WTC11 (cell line): ENCODE data around the gene BRIX1. TPM values are rescaled to one million over a fixed set of nuclear protein-coding genes. Genes with fewer than 3 reads are reported as not detected.

ENCODE experiments used
- ATAC-seq: fragments of 200-7000 bp; cut with Tn5 transposase; 2 replicates; pipeline ENCODE4 v1.10.0; 2021; ENCODE audit warnings: mild to moderate bottlenecking, moderate library complexity
- CTCF ChIA-PET: fragments of 300-600 bp; sonication (Branson Sonifier 250); formaldehyde crosslinking; loops from one replicate; lab custom pipeline; 2021; ENCODE audit warnings: antibody characterized with exemption; lab: Charles Lee
- POLR2A ChIA-PET: fragments of 350-600 bp; sonication (Branson Sonifier 250); formaldehyde crosslinking; loops from one replicate; lab custom pipeline; 2021; ENCODE audit warnings: antibody characterized with exemption; lab: Charles Lee
- DNase-seq: peaks from one replicate; pipeline ENCODE4 v3.0.0; 2021; ENCODE audit warnings: low spot score
- H3K27ac Mint-ChIP-seq: 2 replicates; pipeline ENCODE4 v1.8.0; 2021; ENCODE audit warnings: mixed read lengths
- H3K27me3 Mint-ChIP-seq: 2 replicates; pipeline ENCODE4 v1.8.0; 2021; ENCODE audit warnings: low read depth, mild to moderate bottlenecking, moderate library complexity, mixed read lengths
- H3K36me3 Mint-ChIP-seq: 2 replicates; pipeline ENCODE4 v1.8.0; 2021; ENCODE audit warnings: mixed read lengths
- H3K4me1 Mint-ChIP-seq: 2 replicates; pipeline ENCODE4 v1.8.0; 2022; ENCODE audit warnings: mixed read lengths
- H3K4me3 Mint-ChIP-seq: 2 replicates; pipeline ENCODE4 v1.8.0; 2021; ENCODE audit warnings: mild to moderate bottlenecking, moderate library complexity, mixed read lengths
- H3K9me3 Mint-ChIP-seq: 2 replicates; pipeline ENCODE4 v1.8.0; 2021; ENCODE audit warnings: mixed read lengths
- ESRRA ChIP-seq: sonication (generic); formaldehyde crosslinking; IDR thresholded peaks from 2 replicates; pipeline ENCODE4 v1.8.1; 2022; ENCODE audit warnings: mild to moderate bottlenecking, missing genetic modification reagents, borderline replicate concordance
- ETV6 ChIP-seq: sonication (generic); formaldehyde crosslinking; IDR thresholded peaks from 2 replicates; pipeline ENCODE4 v1.8.1; 2022; ENCODE audit warnings: mild to moderate bottlenecking, missing genetic modification reagents
- GTF2I ChIP-seq: fragments of 250-450 bp; sonication (Bioruptor Pico); conservative IDR thresholded peaks from 2 replicates; pipeline ENCODE4 v1.4.0; 2021; ENCODE audit warnings: mild to moderate bottlenecking
- IRF2 ChIP-seq: sonication (generic); formaldehyde crosslinking; IDR thresholded peaks from 2 replicates; pipeline ENCODE4 v1.8.0; 2022; ENCODE audit warnings: low read depth, missing genetic modification reagents, borderline replicate concordance
- JUN ChIP-seq: sonication (generic); formaldehyde crosslinking; IDR thresholded peaks from 2 replicates; pipeline ENCODE4 v1.8.0; 2023; ENCODE audit warnings: mild to moderate bottlenecking, missing genetic modification reagents
- MYBL2 ChIP-seq: sonication (generic); formaldehyde crosslinking; IDR thresholded peaks from 2 replicates; pipeline ENCODE4 v1.8.1; 2023; ENCODE audit warnings: mild to moderate bottlenecking, moderate library complexity, missing genetic modification reagents
- NFE2L1 ChIP-seq: sonication (generic); formaldehyde crosslinking; IDR thresholded peaks from 2 replicates; pipeline ENCODE4 v1.8.1; 2023; ENCODE audit warnings: missing genetic modification reagents
- NFYB ChIP-seq: sonication (generic); formaldehyde crosslinking; conservative IDR thresholded peaks from 2 replicates; pipeline ENCODE4 v1.8.0; 2022; ENCODE audit warnings: low read depth, missing genetic modification reagents
- RORB ChIP-seq: fragments of 250-450 bp; sonication (Bioruptor Pico); IDR thresholded peaks from 2 replicates; pipeline ENCODE4 v1.9.0; 2021; ENCODE audit warnings: mild to moderate bottlenecking
- SMAD3 ChIP-seq: sonication (generic); formaldehyde crosslinking; IDR thresholded peaks from 2 replicates; pipeline ENCODE4 v1.8.0; 2022; ENCODE audit warnings: missing genetic modification reagents, mild to moderate bottlenecking, borderline replicate concordance
- SMAD4 ChIP-seq: sonication (generic); formaldehyde crosslinking; IDR thresholded peaks from 2 replicates; pipeline ENCODE4 v1.8.0; 2022; ENCODE audit warnings: mild to moderate bottlenecking, missing genetic modification reagents
- SOX15 ChIP-seq: fragments of 250-450 bp; sonication (Bioruptor Pico); IDR thresholded peaks from 2 replicates; pipeline ENCODE4 v1.9.0; 2021; ENCODE audit warnings: mild to moderate bottlenecking
- TCF7 ChIP-seq: sonication (generic); formaldehyde crosslinking; IDR thresholded peaks from 2 replicates; pipeline ENCODE4 v1.8.0; 2022; ENCODE audit warnings: mild to moderate bottlenecking, low read depth, missing genetic modification reagents, moderate library complexity
- ZBTB21 ChIP-seq: sonication (generic); formaldehyde crosslinking; IDR thresholded peaks from 2 replicates; pipeline ENCODE4 v1.8.1; 2023; ENCODE audit warnings: mild to moderate bottlenecking, missing genetic modification reagents, borderline replicate concordance
- ZNF232 ChIP-seq: sonication (generic); formaldehyde crosslinking; IDR thresholded peaks from 2 replicates; pipeline ENCODE4 v1.8.0; 2022; ENCODE audit warnings: mild to moderate bottlenecking, missing genetic modification reagents
- ZNF396 ChIP-seq: fragments of 250-450 bp; sonication (Bioruptor Pico); IDR thresholded peaks from 2 replicates; pipeline ENCODE4 v1.8.0; 2021; ENCODE audit warnings: mild to moderate bottlenecking, moderate library complexity, borderline replicate concordance
- total RNA-seq: library from RNA; stranded (reverse); gene quantifications from 3 replicates; pipeline ENCODE4 v1.2.3, GENCODE V29; 2021
- TF ChIP-seq, protein P1 (sequence below): sonication (generic); formaldehyde crosslinking; IDR thresholded peaks from 2 replicates; pipeline ENCODE4 v1.8.0; 2022; ENCODE audit warnings: mild to moderate bottlenecking, missing genetic modification reagents
- TF ChIP-seq, protein P2 (sequence below): sonication (generic); formaldehyde crosslinking; IDR thresholded peaks from 2 replicates; pipeline ENCODE4 v1.8.0; 2023; ENCODE audit warnings: missing genetic modification reagents, mild to moderate bottlenecking, borderline replicate concordance
- TF ChIP-seq, protein P3 (sequence below): sonication (generic); formaldehyde crosslinking; IDR thresholded peaks from 2 replicates; pipeline ENCODE4 v1.8.1; 2022; ENCODE audit warnings: missing genetic modification reagents, borderline replicate concordance
- TF ChIP-seq, protein P4 (sequence below): sonication (generic); formaldehyde crosslinking; IDR thresholded peaks from 2 replicates; pipeline ENCODE4 v1.8.1; 2022; ENCODE audit warnings: mild to moderate bottlenecking, missing genetic modification reagents, moderate library complexity, borderline replicate concordance

The BRIX1 gene
- total RNA-seq, 1 experiment from 2014 or later: 57.3 TPM

DNA sequence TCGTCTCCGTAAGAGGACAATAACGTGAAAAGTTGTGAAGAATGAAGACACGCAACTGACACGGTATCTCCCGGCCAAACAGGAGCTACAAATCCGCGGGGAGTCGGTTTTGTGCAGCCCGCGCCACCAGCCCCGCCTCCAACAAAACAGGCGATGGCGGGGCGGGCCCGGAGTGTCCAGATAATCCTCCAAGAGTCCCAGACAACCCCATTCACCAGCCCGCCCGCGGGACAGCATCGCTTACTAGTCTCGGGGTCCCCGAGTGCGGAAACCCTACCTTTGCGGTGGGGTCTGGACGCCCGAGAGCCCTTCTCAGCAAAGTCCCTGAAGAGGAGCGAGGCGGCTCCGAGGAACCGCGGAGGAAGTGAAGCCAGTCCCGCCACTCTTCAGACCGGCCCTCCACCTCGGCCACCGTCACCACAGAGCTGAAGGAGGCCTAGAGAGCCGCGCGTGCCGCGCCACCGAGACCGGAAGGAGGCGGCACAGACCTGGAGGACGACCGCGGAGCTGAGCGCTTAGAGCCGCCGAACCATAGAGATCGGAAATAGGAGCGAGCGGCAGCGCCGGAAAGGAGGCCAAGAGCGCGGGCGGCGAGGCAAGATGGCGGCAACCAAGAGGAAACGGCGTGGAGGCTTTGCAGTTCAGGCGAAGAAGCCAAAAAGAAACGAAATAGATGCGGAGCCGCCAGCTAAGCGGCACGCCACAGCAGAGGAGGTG is at the start of gene BRIX1, which contains the start of gene RAD1 (continued):
- peak; percentile 78 for TF ChIP-seq MYBL2 (CRISPR knock-in tag)
- peak; percentile 70 for TF ChIP-seq ETV6 (CRISPR knock-in tag)
- TF ChIP-seq SMAD3 (CRISPR knock-in tag): no peak; the same call in 1 of the 2 replicates
- peak; percentile 3; the same call in 1 of the 2 replicates for TF ChIP-seq JUN (CRISPR knock-in tag)
- TF ChIP-seq NFYB (CRISPR knock-in tag): no peak
- TF ChIP-seq, all 79 proteins: peak for 21

DNA sequence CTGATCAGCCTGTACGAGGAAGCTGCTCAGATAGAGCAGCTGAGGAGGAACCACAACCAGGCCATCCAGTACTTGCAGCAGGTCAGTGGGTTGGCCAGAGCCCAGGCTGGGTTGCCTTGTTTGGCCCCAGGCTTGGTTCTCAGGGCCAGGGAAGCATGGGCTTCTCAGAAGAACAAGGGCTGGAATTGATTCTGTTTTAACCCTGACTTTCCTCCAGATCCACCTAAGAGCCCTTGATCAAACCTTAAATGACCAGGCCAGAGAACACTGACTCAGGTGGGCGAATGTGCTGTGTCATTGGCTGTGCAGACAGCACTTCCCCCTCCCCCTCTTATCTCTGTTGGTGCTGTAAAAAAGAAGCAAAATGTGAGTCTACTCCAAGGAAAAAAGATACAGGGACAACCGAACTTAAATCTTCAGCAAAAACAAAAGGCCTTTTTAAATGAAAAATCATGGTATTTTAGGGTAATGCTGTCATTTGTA is 48.5 kb upstream of the BRIX1 start:
- peaks cover 57% of the 10 kb centered on the region for H3K4me1 Mint-ChIP-seq
- no peak for TF ChIP-seq IRF2 (CRISPR knock-in tag)
- TF ChIP-seq, protein P1, sequence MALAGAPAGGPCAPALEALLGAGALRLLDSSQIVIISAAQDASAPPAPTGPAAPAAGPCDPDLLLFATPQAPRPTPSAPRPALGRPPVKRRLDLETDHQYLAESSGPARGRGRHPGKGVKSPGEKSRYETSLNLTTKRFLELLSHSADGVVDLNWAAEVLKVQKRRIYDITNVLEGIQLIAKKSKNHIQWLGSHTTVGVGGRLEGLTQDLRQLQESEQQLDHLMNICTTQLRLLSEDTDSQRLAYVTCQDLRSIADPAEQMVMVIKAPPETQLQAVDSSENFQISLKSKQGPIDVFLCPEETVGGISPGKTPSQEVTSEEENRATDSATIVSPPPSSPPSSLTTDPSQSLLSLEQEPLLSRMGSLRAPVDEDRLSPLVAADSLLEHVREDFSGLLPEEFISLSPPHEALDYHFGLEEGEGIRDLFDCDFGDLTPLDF (CRISPR knock-in tag): no peak
- TF ChIP-seq GTF2I: no peak
- TF ChIP-seq SMAD4 (CRISPR knock-in tag): no peak
- TF ChIP-seq TCF7 (CRISPR knock-in tag): no peak
- TF ChIP-seq, protein P2, sequence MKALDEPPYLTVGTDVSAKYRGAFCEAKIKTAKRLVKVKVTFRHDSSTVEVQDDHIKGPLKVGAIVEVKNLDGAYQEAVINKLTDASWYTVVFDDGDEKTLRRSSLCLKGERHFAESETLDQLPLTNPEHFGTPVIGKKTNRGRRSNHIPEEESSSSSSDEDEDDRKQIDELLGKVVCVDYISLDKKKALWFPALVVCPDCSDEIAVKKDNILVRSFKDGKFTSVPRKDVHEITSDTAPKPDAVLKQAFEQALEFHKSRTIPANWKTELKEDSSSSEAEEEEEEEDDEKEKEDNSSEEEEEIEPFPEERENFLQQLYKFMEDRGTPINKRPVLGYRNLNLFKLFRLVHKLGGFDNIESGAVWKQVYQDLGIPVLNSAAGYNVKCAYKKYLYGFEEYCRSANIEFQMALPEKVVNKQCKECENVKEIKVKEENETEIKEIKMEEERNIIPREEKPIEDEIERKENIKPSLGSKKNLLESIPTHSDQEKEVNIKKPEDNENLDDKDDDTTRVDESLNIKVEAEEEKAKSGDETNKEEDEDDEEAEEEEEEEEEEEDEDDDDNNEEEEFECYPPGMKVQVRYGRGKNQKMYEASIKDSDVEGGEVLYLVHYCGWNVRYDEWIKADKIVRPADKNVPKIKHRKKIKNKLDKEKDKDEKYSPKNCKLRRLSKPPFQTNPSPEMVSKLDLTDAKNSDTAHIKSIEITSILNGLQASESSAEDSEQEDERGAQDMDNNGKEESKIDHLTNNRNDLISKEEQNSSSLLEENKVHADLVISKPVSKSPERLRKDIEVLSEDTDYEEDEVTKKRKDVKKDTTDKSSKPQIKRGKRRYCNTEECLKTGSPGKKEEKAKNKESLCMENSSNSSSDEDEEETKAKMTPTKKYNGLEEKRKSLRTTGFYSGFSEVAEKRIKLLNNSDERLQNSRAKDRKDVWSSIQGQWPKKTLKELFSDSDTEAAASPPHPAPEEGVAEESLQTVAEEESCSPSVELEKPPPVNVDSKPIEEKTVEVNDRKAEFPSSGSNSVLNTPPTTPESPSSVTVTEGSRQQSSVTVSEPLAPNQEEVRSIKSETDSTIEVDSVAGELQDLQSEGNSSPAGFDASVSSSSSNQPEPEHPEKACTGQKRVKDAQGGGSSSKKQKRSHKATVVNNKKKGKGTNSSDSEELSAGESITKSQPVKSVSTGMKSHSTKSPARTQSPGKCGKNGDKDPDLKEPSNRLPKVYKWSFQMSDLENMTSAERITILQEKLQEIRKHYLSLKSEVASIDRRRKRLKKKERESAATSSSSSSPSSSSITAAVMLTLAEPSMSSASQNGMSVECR (CRISPR knock-in tag): no peak
- TF ChIP-seq NFE2L1 (CRISPR knock-in tag): no peak
- TF ChIP-seq ESRRA (CRISPR knock-in tag): no peak
- no peak for TF ChIP-seq ZNF396 (CRISPR knock-in tag)
- TF ChIP-seq, protein P3, sequence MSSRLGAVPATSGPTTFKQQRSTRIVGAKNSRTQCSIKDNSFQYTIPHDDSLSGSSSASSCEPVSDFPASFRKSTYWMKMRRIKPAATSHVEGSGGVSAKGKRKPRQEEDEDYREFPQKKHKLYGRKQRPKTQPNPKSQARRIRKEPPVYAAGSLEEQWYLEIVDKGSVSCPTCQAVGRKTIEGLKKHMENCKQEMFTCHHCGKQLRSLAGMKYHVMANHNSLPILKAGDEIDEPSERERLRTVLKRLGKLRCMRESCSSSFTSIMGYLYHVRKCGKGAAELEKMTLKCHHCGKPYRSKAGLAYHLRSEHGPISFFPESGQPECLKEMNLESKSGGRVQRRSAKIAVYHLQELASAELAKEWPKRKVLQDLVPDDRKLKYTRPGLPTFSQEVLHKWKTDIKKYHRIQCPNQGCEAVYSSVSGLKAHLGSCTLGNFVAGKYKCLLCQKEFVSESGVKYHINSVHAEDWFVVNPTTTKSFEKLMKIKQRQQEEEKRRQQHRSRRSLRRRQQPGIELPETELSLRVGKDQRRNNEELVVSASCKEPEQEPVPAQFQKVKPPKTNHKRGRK (CRISPR knock-in tag): no peak
- TF ChIP-seq, protein P4, sequence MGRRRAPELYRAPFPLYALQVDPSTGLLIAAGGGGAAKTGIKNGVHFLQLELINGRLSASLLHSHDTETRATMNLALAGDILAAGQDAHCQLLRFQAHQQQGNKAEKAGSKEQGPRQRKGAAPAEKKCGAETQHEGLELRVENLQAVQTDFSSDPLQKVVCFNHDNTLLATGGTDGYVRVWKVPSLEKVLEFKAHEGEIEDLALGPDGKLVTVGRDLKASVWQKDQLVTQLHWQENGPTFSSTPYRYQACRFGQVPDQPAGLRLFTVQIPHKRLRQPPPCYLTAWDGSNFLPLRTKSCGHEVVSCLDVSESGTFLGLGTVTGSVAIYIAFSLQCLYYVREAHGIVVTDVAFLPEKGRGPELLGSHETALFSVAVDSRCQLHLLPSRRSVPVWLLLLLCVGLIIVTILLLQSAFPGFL (CRISPR knock-in tag): no peak
- TF ChIP-seq ZNF232 (CRISPR knock-in tag): no peak
- no peak for TF ChIP-seq RORB (CRISPR knock-in tag)
- TF ChIP-seq SOX15 (CRISPR knock-in tag): no peak
- TF ChIP-seq ZBTB21 (CRISPR knock-in tag): no peak
- ATAC-seq: peak; percentile 11; the same call in 1 of the 2 replicates
- H3K4me3 Mint-ChIP-seq: no peak overlapping the region
- H3K36me3 Mint-ChIP-seq: no peaks in the 10 kb centered on the region; the same call in 1 of the 2 replicates
- CTCF ChIA-PET: no interaction called here
- peak overlapping the region; percentile 40 for H3K27ac Mint-ChIP-seq
- POLR2A ChIA-PET: no interaction called here
- no peak for DNase-seq
- no peaks in the 10 kb centered on the region for H3K9me3 Mint-ChIP-seq
- no peaks in the 10 kb centered on the region; the same call in 1 of the 2 replicates for H3K27me3 Mint-ChIP-seq
